ENCODE measurements around the gene P2RX6.

- TF ChIP-seq CTCF (IDR thresholded peaks at IDR 0.05) (no peak), POLR2A (IDR thresholded peaks at IDR 0.05) (no peak)
Observed at GRCh38 chr22:20982563-20982882, 32.4 kb upstream of the P2RX6 start.

All from uterus (tissue), 2 donors.